GM19468 (cell line): ENCODE data around the gene CDC42SE2.

Source experiments
- ATAC-seq: cut with Tn5 transposase; IDR thresholded peaks from one replicate; pipeline ENCODE4 v1.9.1; 2021; ENCODE audit warnings: mild to moderate bottlenecking, moderate library complexity, moderate number of reproducible peaks; ENCODE audit not compliant: unreplicated experiment; ENCODE audit errors: extremely low read depth

The CDC42SE2 gene, protein sequence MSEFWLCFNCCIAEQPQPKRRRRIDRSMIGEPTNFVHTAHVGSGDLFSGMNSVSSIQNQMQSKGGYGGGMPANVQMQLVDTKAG

DNA sequence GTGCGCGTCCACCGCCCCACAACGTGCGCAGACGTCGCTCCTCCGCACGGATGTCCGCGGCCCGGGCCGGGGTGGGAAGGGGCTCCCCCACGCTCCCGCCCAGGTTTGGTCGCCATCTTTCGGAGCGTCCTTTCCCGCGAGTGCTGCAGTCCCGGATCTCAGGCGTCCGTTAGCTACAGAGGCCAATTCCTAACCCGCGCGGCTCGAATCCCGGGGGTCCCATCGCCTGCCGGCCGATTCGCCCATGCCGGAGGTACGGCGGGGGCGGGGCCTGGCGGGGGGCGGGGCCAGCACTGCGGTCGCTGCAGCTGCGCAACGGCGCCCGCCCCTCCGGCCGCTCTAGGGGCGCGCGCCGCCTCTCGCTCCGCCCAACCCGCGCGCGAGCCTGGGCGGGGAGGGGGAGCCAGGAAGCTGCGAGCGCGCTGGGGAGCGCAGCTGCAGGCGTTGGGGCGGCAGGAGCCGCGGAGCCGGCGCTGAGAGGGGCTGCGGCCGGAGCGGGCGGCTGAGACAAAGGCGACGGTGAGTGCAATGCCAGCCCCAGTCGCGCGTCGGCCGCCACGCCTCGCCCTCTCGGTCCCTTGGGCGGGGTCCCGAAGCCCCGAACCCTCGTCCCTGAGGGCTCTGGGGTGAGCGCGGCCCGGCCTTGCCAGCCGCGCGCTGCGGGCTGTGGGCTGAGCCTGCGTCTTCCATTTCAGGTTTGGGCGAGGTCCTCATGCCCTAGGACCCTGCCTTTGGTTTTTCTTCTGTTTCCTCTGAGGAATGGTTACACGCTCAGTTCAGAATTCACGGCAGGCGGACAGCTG lies at the start of gene CDC42SE2:
CDC42SE2 (plus strand) TSS at position 406 of the 803 bp plus-strand sequence. CDS start 95,441 bp downstream, outside the sequence.
- ATAC-seq, result peak; percentile 89

DNA sequence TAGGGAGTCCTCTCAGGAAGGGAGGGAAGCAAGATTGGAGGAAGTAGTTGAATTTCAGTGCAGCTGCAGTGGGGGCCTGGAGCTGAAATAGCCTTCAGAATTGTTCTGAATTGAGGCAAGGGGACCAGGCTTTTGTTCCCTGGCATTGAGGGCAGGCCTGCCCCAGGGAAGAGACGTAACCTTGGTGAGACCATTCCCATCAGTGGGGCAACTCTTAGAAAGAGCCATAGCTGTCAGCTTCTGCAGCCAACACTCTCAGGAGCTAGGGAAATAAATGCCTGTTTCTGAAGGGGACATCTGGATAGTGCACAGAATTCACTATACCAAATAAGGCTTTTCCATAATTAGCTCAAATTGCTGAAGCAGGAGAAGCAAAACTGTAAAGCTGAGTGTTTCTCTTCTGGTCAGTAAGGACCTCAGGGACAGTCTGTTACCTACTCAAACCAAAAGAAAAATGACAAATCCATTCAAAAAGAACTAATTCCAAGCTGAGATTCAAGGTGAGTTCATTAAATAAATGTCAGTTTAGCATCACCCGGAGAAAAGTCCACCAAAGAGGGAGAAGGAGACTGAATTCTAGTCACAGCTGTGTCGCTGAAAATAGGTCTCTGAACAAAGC lies 49.1 kb upstream of the CDC42SE2 start:
- ATAC-seq, result no peak

- ATAC-seq, result no peak
Measured at GRCh38 chr5:131217791-131218190, 46.1 kb upstream of the CDC42SE2 start.

DNA sequence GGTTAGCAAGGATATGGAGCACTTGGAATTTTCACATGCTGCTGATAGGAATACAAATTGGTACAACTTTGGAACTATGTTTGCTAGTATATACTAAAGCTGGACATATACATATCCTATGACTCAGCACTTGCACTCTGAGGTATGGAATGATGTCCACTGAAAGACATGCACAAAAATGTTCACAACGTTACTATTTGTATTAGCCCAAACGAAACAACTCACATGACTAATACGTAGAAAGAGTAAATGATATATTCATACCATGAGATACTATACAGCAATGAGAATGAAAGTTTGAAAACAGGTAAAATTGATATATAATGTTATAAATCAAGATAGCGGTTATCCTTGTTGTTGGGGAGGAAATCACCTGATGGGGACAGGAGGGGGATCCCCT lies 45.5 kb upstream of the CDC42SE2 start:
- ATAC-seq, result no peak

GRCh38 chr5:131220566-131220965 lies 43.3 kb upstream of the CDC42SE2 start:
- ATAC-seq, result no peak

GRCh38 chr5:131221008-131221703 lies 42.7 kb upstream of the CDC42SE2 start:
- ATAC-seq, result no peak

DNA sequence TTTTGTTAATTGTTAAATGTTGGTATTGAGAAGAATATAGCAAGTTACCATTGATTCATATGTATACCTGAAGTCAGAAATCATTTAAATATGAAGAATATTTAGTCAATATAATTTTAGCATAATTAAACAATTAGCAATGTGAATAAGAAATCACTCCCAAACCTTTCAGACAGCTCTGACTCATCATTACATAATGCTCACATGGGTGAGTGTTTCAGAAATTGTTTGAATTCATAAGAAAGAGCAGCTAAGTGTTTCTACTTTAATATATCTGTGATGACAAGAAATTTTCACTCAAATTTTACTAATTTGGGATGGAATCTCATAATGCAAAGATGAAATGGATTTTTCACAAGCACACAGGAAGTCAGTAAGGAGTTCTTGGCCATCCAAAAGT lies 42.0 kb upstream of the CDC42SE2 start:
- ATAC-seq, result no peak

DNA sequence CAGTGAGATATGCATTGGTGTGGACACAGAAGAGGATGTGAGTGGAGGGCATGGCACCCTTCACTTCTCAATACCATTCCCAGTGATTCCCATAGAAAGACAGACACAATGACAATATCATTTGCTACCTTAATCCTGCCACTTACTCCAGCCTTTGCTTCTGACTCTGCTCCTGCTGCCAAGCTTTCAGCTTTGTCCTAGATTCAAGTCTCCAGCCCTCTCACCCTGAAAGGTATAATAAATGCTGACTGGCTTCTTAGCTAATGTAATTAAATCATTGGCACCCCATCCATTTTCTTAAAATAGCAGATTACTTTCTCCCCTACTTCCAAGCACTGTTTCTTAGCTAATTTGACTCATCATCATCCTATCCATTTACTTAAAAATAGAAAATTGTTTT lies 41.1 kb upstream of the CDC42SE2 start:
- ATAC-seq, result no peak

DNA sequence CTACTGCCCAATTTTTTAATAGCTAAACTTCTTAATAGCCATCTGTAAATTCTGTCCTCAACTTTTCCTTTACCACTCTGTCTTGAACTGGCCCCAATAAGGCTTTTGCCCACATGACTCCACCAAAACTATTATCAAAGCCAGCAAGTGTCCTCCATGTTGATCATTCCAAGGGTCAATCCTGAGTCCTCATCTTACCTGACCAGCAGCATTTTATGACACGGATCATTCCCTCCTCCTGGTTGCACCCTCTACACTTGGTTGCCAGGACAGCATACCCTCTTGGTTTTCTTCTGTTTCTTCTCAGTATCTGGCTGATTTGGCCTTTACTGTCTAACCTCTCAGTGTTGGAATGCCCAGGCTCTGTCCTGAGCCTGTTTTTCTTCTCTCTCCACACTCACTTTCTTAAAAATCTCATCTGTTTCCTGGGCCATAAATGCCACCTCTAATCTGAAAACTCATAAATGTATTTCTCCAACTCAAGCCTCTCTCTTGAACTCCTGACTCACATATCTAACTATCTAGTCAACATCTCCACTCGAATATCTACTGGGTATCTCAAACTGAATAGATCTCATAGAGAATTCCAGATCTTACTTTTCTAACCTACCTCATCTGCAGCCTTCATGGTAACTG lies 40.0 kb upstream of the CDC42SE2 start:
- no peak for ATAC-seq

- peak; percentile 87 for ATAC-seq
Measured at GRCh38 chr5:131224387-131225201, 39.3 kb upstream of the CDC42SE2 start.

DNA sequence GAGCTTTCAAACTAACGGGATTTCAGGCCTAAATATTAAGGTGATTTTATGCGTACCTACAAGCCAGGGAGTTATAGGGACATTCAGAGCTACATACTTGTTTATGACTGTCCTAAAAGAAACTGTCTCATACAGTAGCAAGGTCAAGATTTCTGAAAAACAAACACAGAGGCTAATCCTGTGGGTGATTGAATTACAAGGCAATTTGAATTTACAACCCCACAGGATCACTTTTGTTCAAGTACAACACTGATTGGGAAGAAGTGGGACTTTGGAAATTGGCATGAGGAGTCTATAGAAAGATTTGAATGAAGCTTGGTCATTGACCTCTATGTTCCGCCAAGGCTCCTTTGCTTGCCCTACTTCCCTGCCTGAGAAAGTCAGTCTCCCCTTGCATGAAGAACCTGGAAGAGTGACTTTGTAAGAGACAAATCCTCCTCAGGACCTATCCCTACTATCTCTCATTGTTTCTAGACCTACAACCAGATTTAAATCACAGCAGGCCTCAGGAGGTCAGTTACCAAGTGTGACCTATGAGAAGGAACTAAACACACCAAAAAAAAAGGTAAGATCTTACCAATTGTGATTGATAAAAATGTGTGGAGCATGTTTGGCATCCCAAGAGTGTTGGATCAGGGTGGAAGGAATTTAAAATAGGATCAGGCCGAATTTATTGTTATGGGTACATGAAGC lies 38.4 kb upstream of the CDC42SE2 start:
- no peak for ATAC-seq

- no peak for ATAC-seq
Measured at GRCh38 chr5:131226899-131227298, 37.0 kb upstream of the CDC42SE2 start.

DNA sequence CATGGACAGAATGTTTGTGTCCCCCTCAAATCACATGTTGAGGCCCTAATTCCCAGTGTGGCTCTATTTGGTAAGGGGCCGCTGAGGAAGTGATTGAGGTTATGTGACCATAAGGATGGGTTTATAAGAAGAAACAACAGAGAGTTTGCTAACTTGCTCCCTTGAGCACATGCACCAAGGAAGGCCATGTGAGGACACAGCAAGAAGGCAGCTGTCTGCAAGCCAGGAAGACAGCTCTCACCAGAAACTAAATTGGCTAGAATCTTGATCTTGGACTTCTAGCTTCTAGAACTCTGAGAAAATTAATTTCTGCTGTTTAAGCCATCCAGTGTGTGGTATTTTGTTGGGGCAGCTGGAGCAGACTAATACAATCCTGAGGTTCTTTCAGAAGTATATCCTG lies 35.2 kb upstream of the CDC42SE2 start:
- ATAC-seq, result no peak

GRCh38 chr5:131229623-131230022 lies 34.2 kb upstream of the CDC42SE2 start:
- ATAC-seq, result no peak

GRCh38 chr5:131230406-131230805 lies 33.4 kb upstream of the CDC42SE2 start:
- peak; percentile 79 for ATAC-seq

GRCh38 chr5:131239686-131240085 lies 24.2 kb upstream of the CDC42SE2 start:
- no peak for ATAC-seq

DNA sequence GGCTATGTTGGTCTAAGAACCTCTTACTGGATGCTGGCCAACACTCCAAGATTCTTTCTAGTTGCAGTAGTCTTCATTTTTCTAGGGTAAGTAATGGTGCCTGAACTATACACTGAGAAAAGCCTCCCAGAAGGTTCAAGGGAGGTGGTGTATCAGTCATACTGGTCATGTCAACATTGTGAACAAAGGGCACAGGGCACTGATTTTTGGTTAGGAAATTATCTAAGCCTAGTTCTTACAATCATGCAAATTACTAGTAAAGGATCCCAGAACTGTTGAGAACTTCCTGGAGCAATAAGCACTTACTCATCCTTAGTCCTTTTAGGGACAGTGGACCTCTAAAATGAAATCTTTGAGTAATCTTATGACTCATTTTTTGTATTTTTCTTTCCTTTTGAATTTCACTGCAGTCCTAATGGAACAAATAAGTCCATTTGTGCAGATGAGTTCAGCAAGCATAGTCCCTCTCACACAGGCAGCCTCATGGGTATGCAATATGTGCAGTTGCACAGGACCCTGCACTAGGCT lies 21.1 kb upstream of the CDC42SE2 start:
- no peak for ATAC-seq

DNA sequence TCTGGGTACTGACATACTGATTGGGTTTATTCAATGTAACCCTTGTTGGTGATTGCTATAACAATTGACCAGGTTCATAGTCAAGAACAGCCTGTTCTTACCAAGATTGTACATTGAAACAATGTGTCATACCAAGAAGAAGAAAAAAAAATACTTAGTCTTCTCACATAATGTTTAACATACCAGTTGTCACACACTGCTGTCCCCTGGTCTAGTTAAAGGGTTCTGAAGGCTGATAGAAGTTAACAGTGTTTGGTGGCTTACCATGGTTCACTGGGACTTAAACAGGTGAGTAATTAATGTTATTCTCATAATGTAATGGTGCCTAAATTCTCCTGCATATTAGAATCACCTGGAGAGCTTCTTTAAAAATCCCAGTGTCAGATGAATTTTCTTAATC lies 18.5 kb upstream of the CDC42SE2 start:
- no peak for ATAC-seq

- ATAC-seq, result no peak
Measured at GRCh38 chr5:131245948-131246347, 17.9 kb upstream of the CDC42SE2 start.
